NOMO-1 treated with DMSO at 0.1 percent for 48 hours (cell line): ENCODE data around the gene ENDOU.

Source experiments
- DNase-seq: peaks from one replicate; lab custom pipeline; 2025; ENCODE audit not compliant: unreplicated experiment; lab: John Stamatoyannopoulos, UW

Gene ENDOU

DNA sequence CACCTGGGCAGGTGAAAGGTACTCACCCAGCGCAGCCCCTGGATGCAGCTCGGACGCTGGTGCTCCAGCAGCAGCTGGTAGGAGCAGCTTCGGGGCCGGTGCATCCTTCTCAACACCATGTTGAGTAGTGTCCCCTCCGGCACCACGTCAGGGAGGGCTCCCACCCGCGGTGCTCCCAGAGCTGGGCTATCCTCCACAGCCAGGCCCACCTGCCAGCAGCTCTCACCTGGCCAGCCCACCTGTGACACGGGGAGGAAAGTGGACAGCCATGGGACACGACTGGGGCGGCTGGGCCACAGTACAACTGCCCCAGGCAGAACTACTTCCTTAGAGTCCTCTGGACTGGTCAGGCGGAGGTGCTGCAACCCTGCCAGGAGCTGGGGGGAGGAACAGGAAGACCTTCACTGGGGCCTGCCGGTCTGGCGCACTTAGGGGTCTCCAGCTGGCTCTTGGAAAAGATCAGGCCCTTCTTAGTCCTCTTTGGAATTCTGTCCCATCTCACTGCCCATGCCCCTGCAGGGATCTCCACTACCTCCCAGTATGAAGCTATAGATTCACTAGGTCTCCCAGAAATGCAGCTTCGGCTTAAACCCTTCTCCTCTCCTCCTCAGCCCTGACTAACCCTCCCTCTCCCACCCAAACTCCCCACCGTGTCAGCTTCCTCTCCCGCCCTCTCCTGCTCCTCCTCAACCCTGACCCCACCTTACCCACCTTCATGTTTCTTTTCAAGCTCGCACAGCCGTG is 32.7 kb upstream of the ENDOU start:
- DNase-seq, result no peak

DNA sequence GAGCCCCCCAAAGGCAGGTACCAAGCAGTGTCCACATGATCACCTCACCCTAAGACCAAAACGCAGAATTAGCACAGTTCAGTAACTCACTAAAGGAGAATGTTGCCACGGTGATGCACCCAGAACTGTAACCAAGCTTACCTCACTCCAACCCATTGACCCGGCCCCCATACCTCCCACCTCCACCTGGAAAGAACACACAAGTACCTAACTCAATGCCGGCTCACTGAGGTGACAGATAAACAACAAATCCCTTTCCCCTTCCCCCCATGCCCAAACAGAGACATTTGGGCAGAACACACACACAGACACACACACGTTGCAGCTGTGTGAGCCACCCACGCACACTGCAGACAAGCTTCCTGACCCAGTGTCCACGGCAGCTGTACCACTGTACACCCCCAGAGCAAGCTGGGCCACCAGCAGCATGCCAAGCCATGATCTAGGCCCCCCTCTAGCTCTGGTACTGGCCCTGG is 32.1 kb upstream of the ENDOU start:
- no peak for DNase-seq

DNA sequence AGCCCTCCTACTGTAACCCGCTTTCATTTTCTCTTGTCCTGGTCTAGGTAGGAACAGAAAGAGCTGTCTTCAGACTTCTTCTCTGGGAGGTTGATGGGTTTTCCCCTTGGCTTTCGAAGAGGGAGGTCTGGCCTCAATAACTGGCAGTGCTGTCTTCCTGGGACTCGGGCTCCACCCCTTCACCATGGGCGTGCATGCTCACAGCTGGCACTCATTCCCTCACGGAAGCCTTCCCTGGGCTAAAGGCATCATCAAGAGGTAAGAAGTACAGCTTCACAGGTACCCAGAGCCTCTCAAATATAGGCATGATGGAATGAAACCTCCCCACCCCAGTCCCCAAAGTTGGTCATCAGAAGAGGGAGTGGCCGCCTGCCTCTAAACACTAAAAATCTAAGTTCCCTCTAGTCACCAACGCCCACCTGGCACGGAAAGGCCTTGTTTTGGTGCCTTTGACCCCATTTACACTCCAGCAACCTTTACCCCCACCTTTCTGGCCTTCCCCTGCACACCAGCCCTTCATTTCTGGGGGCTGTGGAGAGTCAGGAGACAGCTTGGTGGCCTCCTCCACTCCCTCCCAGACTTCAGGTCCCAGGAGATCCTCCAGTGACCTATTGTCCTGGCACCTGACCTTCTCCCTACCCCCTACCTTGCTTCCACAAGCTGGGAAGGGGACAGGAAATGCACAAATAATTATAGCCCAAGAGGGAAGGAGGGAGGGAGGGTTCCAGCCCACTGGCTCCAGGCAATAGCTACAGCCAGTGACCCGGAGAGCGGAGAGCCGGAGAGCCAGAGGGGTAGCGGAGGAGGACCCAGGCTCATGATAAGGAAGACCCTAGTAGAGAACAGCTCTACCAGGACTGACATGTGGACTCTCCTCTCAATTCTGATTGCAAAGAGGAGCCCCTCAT is 30.6 kb upstream of the ENDOU start:
- DNase-seq, result no peak

DNA sequence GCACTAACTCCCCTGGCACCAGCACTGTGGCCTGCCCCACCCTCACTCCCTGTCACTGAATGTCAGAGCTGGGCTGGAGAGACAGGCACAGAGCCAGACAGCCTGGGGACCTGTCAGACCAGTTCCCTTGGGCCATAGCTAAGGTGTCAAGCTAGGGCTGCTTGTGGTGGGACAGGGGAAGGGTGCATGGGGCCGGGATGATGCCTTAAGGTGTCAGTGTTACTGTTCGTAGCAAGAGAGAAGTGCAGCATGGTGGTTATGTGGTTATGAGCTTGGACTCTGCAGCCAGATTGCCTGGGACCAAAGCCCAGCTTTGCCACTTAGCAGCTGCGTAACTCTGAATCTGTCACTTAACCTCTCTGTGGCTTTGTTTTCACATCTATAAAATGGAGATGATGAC is 29.6 kb upstream of the ENDOU start:
- DNase-seq, result no peak

DNA sequence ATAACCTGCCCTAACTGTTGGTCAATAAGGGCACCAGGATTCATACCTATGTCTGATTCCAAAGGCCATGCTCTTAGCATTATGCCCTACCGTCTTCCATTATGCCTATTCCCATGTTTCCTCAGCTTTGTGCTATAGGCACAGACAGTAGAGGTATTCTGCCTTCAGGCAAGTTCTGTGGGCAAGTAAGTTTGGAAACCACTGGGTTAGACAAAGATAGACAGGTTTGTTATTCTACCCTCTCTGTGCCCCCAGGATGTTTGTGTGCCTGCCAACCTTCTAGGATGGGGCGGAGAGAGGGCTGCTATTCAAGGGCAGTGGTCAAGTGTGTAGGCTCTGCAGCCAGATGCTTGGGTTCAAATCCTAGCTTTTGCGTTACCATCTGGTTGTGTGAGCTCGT is 28.8 kb upstream of the ENDOU start:
- no peak for DNase-seq

DNA sequence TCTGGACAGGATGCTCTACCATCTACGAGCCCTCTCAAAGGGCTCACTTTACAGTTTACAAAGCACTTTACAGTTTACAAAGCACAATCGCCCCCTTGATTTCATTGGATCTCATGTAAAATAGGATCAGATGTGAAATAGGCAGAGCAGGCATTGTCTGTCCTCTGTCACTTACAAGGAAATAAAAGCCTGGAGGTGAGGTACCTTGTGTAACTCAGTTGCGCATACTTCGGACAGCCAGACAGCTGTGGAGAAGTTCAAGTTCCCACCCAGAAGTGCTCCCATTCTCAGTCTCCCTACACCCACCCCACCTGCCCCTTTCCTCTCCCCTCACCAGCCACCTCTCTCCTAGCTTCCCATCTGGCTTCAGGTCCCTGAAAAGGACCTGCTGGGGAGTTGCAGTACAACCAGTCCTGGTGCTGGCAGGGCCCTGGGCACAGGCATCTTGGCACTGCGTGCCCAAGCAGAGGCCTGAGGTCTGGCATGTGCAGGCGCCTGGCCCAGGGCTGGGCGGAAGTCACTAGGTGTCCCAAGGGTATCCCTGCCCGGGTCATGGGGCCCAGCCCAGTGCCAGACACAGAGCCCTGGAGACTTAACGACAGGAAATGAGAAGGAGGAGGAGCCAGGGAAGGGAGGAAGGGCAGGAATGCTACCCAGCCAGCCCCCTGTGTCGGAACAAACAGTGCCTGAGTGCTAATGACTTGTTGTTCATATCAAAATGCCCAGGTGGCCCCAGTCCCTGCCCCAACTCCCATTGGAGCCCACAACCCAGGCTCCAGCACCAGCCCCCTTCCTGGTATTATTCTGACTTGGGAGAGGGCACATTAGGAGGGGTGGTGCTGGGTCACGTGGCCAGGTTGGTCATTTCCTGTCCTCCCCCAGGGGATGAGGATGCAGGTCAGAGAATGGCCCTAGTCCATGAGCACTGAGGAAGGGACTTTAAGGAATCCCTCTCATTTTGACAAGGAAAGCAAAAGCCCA is 28.0 kb upstream of the ENDOU start:
- DNase-seq, result no peak

DNA sequence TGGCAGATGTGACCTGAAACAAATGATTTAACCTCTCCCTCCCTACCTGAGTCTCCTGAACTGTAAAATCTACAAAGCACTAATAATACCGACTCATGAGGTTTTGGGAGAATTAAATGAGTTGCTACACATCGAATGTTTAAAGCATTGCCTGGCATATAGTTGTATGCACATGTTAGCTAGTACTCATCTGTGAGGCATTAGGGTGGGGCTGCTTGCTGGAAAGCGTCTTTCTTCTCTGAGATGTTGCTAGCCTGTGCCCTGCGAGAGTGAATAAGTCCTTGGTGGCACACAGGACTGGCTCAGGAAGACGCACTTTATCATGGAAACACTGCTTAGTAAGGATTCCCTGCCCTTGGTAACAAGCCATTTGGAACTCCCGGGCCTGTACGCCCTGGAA is 27.3 kb upstream of the ENDOU start:
- no peak for DNase-seq

DNA sequence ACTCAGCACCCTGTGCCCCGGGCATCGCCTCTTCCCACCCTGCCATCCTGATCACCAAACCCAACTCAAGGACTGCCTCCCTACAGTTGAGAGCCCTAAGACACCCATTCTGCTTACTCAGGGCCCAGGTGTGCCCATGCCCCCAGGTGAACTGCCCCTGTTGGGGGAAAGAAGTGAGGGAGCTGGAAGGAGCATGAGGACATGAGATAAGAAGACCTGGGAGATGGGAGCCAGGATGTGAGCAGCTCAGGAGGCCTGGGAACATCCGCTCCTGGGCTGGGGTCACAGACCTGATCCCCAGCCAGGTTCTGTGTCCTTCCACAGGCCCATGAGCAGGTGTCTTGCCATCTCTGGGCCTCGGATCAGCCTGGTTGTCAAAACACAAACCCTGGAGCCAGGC is 26.8 kb upstream of the ENDOU start:
- DNase-seq, result no peak

DNA sequence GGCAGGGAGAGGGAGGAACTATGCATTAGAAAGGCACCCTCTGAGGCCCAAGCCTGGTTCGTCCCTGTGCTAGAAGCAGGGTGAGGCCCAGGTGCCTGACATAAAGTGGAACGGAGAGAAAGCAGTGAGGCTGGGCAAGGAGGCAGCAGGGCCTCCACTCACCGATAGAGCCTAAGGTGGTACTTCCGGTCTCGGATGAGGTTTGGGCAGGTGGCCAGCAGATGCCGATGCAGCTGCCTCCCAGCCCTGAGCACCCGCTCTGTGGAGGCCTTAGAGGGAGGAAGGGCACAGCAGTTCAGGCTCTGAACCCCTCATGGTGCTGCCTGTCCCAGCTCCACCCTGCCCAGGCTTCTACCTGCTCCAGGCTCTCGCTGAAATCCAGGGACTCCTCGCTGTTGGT is 26.3 kb upstream of the ENDOU start:
- DNase-seq, result no peak

DNA sequence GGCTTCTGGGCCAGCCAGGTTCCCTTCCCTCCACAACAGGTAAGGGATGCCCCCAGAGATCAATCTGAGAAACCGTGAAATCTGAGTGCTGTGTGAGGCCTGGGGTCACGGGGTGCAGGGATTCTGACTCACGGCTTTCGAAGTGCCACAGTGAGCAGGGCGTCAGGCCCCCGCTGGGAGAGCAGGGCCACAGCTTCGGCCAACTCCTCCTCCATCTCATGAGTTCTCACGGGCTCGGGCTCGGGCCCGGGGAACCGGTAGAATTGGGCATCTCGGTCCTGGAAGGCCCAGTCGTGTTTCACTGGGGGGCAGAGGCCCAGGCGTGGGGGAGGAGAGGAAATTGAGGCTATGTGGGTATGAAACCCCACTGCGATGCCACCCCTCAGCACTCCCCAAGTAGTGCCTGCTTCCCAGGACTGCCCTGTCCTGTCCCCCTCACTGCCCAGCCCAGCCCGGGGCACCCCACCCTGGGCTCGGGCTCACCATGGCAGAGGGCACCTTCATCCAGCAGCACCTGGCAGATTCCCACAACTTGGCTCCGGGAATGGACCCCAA is 25.7 kb upstream of the ENDOU start:
- DNase-seq, result no peak

DNA sequence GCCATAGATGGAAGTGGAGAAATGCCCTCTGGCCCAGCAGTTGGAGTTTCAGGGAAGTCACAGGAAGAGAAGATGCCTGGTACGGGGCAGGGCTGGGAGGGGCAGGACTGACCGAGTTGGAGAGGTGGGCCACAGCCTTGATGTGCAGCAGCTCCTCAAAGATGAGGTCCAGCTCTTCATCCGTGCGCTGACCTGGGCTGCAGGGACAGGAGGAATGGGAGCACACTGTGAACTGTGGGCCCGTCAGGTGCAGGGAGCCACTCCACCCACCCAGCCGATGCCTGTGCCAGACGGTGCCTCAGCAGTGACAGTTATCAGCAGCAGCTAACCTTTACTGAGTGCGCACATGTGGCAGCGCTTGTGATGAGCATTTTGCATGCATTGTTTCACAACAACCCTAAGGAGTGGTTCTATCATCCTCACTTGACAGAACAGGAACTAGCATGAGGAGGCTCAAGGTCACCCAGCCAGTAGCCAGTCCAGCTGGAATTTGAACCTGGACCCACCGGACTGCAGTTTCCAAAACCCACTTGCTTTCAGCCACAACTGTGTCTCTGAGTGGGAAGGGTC is 25.0 kb upstream of the ENDOU start:
- DNase-seq, result peak; percentile 74

DNA sequence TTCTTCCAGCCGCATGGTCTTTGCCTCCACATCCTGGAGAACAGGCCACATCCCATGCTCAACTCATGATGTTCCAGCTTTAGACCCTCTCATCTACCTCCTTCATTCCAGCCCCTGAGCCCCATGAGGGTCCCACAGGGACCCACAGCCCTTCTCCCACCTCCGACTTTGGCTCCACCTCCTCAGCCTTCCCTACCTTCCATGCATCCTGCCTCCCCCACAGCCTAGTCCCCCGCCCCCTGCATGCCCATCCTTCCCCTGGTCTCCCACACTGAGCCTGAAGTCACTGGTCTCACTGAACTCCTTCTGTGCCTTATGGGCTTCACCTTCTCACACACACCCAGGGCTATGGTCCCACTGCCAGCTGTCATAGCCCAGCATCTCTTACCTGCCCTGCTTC is 23.6 kb upstream of the ENDOU start:
- DNase-seq, result no peak

DNA sequence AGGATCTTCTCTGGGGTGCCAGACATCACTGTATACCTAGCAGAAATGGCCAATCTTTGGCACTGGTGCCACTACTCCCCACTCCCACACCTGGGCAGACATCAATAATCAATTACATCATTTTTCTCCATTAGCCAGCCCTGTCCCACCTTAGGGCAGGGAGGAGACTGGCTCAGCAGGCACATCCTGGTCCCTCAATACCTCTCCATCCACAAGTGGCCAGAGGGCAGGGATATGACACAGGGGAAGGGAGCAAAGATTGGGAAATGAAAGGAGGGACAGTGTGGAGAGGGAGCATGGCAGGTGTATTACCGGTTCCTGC is 23.2 kb upstream of the ENDOU start:
- no peak for DNase-seq

DNA sequence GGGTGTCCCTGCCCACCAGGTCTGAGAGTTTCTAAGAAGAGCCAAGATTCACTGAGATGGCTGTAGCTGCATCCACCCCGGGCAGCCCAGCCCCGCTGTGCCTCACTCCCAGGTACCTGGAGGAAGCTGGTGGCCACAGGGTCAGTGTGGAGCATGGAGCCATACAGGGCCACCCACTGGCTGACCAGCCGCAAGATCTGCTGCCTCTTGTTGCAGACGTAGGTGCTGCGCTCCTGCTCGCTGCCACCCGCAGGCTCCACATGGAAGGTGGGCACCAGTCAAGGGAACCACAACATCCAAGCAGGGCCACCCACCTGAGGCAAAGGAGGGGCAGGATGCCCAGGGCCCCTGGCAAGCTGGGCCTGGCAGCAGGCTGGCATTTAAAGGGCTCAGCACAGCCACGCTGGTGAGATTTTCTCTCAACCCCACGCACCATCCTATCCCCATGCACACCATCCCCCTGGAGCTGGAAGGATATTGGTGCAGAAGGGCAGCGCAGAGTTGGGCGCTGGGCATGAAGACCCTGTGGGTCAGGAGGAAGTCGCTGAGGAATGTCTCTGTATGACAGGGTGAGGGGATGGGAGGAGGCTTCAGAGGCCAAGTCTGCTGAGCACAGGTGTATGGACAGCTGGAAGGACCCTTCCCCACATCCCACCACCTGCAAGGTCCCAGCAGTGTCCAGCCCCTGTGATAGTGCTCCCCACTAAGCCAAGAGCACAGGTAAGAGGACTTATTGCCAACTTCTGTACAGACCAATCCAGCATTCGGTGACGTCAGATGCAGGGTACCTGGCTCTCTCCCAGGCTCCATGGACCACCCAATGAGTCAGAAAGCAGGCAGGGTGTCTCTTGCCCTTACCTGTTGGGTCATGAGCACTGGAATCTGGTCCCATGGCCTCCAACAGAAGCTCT is 22.6 kb upstream of the ENDOU start:
- DNase-seq, result no peak

DNA sequence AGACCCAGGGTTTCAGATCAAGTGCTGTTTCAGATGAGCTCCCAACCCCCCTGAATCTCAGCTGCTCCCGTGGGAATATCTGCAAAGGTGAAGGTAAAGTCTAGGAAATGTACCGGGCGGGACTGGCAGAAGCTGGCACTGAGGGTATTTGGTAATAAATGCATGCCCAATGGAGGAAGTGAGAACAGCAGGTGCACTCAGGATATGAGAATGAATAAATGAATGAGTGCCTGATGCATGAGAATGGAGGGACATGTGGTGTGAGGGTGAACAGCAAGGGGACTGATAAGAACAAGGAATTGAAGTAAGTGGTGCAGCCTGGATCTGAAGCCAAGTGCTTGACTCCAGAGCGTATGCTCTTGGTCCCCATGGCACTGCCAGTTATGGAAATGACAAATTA is 21.8 kb upstream of the ENDOU start:
- DNase-seq, result no peak

DNA sequence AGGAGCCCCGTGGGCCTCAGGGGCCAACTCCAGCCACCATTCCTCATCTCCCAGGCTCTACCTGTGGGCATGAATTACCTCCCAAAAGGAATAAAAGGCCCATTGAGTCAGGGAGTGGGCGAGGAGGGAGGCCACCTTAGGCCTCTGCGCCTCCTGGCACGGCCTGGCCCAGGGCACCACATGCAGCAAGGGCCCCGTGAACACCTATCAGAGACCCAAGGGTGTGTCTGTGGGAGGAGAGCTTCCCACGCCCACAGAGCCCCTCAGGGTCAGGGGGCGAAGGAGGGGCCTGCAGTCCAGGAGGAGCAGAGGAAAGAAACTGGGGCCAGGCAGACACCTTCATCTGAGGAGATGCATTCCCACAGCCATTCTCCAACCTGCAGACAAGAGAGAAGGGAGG is 21.2 kb upstream of the ENDOU start:
- no peak for DNase-seq

DNA sequence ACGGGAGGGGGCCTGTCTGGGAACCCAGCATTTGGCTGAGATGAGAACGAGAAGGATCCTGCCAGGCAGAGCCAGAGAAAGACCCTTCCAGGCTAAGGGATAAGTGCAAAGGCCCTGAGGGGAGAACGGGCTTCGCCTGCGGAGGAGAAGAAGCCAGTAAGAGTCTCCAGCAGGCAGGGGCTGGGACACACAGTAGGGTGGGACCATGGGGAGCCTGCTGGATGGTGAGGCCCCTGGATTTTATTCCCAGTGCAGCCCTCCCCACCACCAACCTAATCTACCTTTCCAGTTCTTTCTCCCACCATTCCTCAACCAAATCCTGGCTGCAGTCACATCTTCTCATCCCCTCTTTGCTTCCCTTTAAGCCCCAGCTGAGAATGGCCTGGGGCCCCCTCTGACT is 20.8 kb upstream of the ENDOU start:
- no peak for DNase-seq

DNA sequence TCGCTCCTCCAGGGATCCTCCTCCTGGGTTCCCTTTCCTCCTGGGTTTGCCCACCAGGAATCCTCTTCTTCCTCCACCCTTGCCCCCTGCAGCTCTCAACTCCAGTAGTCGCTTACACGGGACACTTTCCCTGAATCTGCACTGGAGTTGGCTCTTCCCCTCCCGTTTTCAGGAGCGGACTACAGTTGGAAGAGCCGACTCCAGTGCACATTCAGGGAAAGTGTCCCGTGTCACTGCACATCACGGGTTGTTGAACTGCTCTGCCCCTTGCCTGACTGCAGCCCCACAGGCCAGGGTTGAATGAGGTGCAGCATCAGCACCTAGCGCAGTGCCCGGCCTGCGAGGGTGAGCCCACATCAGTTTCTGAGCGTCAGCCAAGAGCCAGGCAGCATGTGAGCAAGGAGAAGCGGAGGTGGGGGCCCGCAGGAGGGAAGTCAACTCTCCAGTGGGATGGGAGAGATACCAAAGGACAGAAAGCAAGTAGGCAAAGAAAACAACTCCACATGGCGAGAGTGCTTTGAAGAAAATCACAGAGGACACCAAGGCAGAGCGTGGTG is 20.3 kb upstream of the ENDOU start:
- no peak for DNase-seq

DNA sequence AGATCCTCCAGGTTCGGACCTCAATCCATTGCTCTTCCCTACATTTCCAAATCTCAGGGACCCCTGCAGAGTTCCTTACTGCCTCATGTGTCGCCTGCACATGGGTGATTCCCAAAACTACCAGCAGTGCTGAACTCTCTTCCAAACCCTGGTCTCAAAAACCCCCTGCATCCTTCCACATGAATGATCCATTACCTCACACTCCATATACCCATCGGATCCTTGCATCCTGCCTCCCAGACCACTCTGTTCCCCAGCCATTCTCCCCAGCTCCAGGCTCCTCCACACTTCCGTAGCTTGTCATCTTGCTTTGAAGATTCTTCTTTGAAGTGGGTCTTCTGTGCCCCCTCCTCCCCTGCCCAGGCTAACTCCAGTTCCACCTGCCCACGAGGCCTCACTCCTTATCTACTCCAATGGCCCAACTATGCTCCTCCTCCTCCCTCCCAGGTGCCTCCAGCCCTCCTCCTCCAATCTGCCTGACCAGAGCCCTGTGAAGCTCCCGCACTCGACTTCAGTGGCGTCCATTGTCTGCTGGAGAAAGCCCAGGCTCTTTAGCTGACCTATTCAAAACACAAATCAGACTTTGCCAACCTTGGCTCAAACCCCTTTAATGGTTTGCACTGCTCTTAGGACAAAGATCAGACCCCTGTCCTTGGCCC is 19.6 kb upstream of the ENDOU start:
- no peak for DNase-seq
